Transverse colon (tissue), 4 donors: Measurements from ENCODE around the gene CHAD. TPM values are rescaled to one million over a fixed set of nuclear protein-coding genes. Genes with fewer than 3 reads are reported as not detected.

Source experiments
- DNase-seq: peaks from one replicate; pipeline ENCODE4 v3.0.0-alpha.2; 2019
- H3K27ac ChIP-seq, 4 donors: fragments of 200-600 bp; sonication (generic); 2 replicates each; pipeline ENCODE4 v1.5.1; 2016 to 2018; ENCODE audit warnings: inconsistent platforms in 4 of 4
- H3K27me3 ChIP-seq: fragments of 200-600 bp; sonication (generic); 2 replicates; pipeline ENCODE4 v1.5.1; 2017; ENCODE audit warnings: inconsistent platforms
- H3K36me3 ChIP-seq, 4 donors: fragments of 200-600 bp; sonication (generic); 2 replicates each; pipeline ENCODE4 v1.5.1; 2017 to 2019; ENCODE audit warnings: inconsistent platforms in 4 of 4
- H3K4me1 ChIP-seq, 4 donors: fragments of 200-600 bp; sonication (generic); 2 replicates each; pipeline ENCODE4 v1.5.1; 2017 to 2020; ENCODE audit warnings: inconsistent platforms in 4 of 4
- H3K4me3 ChIP-seq, 4 donors: fragments of 200-600 bp; sonication (generic); 1 replicate in 1 of 4; 2 replicates in 3 of 4; pipeline versions ENCODE4 v1.5.1 to v1.6.1; 2017 to 2019; ENCODE audit warnings: inconsistent platforms in 4 of 4
- H3K9me3 ChIP-seq, 2 donors: fragments of 200-600 bp; sonication (generic); 2 replicates each; pipeline ENCODE4 v1.5.1; 2017 to 2019; ENCODE audit warnings: inconsistent platforms in 2 of 2
- EP300 ChIP-seq: sonication (generic); formaldehyde crosslinking; IDR thresholded peaks from one replicate; pipeline ENCODE4 v1.6.1; 2017; ENCODE audit warnings: antibody characterized with exemption, low read depth
- POLR2A ChIP-seq: fragments of 450-650 bp; IDR thresholded peaks from one replicate; pipeline ENCODE4 v1.6.1; 2016; ENCODE audit warnings: antibody characterized with exemption, mild to moderate bottlenecking, moderate library complexity
- POLR2AphosphoS5 ChIP-seq, 3 donors: sonication (generic); formaldehyde crosslinking; IDR thresholded peaks; one replicate each; pipeline ENCODE4 v1.6.1; 2016; ENCODE audit warnings: antibody characterized with exemption in 3 of 3
- WGBS, 2 donors: methylation state at CpG; one replicate each; pipeline ENCODE4 v1.1.5; 2018; ENCODE audit warnings: low coverage in 1 of 2; 5-methylcytosine and 5-hydroxymethylcytosine counted together
- in situ Hi-C, 4 donors: fragments of 200-750 bp; cut with MboI; loops; one replicate each; pipeline versions ENCODE4 v1.15.0 to v1.15.1; 2017; ENCODE audit warnings: low sequenced_read_pairs in 3 of 4, low pct_ligation_motif_present in 1 of 4, low pct_unique_long_range_greater_than_20kb in 1 of 4
- intact Hi-C: fragments of 100-400 bp; cut with DNase I; formaldehyde crosslinking; loops from one replicate; pipeline ENCODE4 v1.15.1; 2023; ENCODE audit warnings: low total_unique reads
- total RNA-seq, 4 donors: library from RNA; depleted of rRNA; stranded (reverse); fragments of >200 nt; gene quantifications; one replicate each; pipeline ENCODE4 v1.1.0, GENCODE V29; 2016
- TF ChIP-seq, protein P1 (sequence below), 5 experiments: fragments of 200-600 bp in 3 of 5; fragments of 450-650 bp in 2 of 5; sonication (generic) in 3 of 5; IDR thresholded peaks; 1 replicate in 2 of 5; 2 replicates in 3 of 5; pipeline ENCODE4 v1.5.1; 2016 to 2017; ENCODE audit warnings: antibody characterized with exemption in 5 of 5, inconsistent platforms in 3 of 5, mild to moderate bottlenecking in 2 of 5, moderate library complexity in 1 of 5

Gene CHAD
- total RNA-seq, 4 donors from 2014 or later = 9.6 to 59.8 (median 19.7) TPM

GRCh38 chr17:50426814-50427787 lies 41.6 kb downstream of the CHAD start:
- no peaks in the 10 kb centered on the region for H3K36me3 ChIP-seq
- H3K27me3 ChIP-seq = no peaks in the 10 kb centered on the region
- peaks cover 7 to 50% (median 36%) of the 10 kb centered on the region in 4 donors for H3K4me1 ChIP-seq
- peak; percentile 15 for TF ChIP-seq POLR2A
- TF ChIP-seq, protein P1, sequence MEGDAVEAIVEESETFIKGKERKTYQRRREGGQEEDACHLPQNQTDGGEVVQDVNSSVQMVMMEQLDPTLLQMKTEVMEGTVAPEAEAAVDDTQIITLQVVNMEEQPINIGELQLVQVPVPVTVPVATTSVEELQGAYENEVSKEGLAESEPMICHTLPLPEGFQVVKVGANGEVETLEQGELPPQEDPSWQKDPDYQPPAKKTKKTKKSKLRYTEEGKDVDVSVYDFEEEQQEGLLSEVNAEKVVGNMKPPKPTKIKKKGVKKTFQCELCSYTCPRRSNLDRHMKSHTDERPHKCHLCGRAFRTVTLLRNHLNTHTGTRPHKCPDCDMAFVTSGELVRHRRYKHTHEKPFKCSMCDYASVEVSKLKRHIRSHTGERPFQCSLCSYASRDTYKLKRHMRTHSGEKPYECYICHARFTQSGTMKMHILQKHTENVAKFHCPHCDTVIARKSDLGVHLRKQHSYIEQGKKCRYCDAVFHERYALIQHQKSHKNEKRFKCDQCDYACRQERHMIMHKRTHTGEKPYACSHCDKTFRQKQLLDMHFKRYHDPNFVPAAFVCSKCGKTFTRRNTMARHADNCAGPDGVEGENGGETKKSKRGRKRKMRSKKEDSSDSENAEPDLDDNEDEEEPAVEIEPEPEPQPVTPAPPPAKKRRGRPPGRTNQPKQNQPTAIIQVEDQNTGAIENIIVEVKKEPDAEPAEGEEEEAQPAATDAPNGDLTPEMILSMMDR (IDR thresholded peaks at IDR 0.05) = peak in 3 of 5 experiments; percentile 5 to 18 (median 7)
- no peak for TF ChIP-seq EP300
- peak in 1 of 3 donors; percentile 10 for TF ChIP-seq POLR2AphosphoS5 (IDR thresholded peaks at IDR 0.05)
- 0 to 14% methylated on average over 1 to 4 of the region's 4 CpGs for WGBS, 2 donors
- H3K4me3 ChIP-seq = peak overlapping the region; percentile 55 to 76 (median 64)
- in situ Hi-C loops = no loop called here
- H3K9me3 ChIP-seq = no peaks in the 10 kb centered on the region
- peak overlapping the region; percentile 87 to 92 (median 90) for H3K27ac ChIP-seq
- intact Hi-C loops = no loop called here
- DNase-seq = peak; percentile 54

GRCh38 chr17:50426472-50426782 lies 42.3 kb downstream of the CHAD start:
- H3K4me3 ChIP-seq = peak overlapping the region; percentile 55 to 76 (median 64)
- intact Hi-C loops (no loop called here), in situ Hi-C loops (no loop called here)
- H3K4me1 ChIP-seq = peaks cover 11 to 57% (median 39%) of the 10 kb centered on the region in 4 donors
- H3K36me3 ChIP-seq = no peaks in the 10 kb centered on the region
- TF ChIP-seq POLR2AphosphoS5 (IDR thresholded peaks at IDR 0.05) = no peak
- TF ChIP-seq POLR2A = no peak
- TF ChIP-seq, protein P1 (IDR thresholded peaks at IDR 0.05) = no peak
- no peak for TF ChIP-seq EP300
- no peak for DNase-seq
- H3K27ac ChIP-seq = peak overlapping the region; percentile 87 to 92 (median 90)
- no peaks in the 10 kb centered on the region for H3K27me3 ChIP-seq
- H3K9me3 ChIP-seq = no peaks in the 10 kb centered on the region
- 5% methylated on average over 4 of the region's 7 CpGs; no CpG with 5 or more reads in 1 of the 2 donors for WGBS, 2 donors

- no peaks in the 10 kb centered on the region for H3K36me3 ChIP-seq
- peak; percentile 88 for DNase-seq
- peaks cover 11 to 62% (median 43%) of the 10 kb centered on the region in 4 donors for H3K4me1 ChIP-seq
- TF ChIP-seq POLR2A (peak; percentile 84), POLR2AphosphoS5 (IDR thresholded peaks at IDR 0.05) (peak; percentile 85 to 93 (median 89)), EP300 (no peak)
- TF ChIP-seq, protein P1 (IDR thresholded peaks at IDR 0.05) = no peak
- peak within 1 kb of the TSS; percentile 55 to 76 (median 64) for H3K4me3 ChIP-seq
- no peaks in the 10 kb centered on the region for H3K9me3 ChIP-seq
- peak within 1 kb of the TSS; percentile 87 to 92 (median 90) for H3K27ac ChIP-seq
- no peaks in the 10 kb centered on the region for H3K27me3 ChIP-seq
- in situ Hi-C loops (no loop called here), intact Hi-C loops (no loop called here)
- WGBS, 2 donors = 4% methylated on average over 32 of the region's 70 CpGs; no CpG with 5 or more reads in 1 of the 2 donors
These were observed 42.8 kb downstream of the CHAD start, which contains the start of gene ACSF2 for GRCh38 chr17:50425682-50426471. Gene ACSF2, plus strand, starts transcription at chr17:50426218. Its CDS starts 44 bp downstream, at chr17:50426262.
